Panc1 (cell line): ENCODE data around the gene DCAF5. TPM values are rescaled to one million over a fixed set of nuclear protein-coding genes. Genes with fewer than 3 reads are reported as not detected.

Source experiments
- ATAC-seq: fragments of 200-7000 bp; cut with Tn5 transposase; 2 replicates; pipeline ENCODE4 v1.9.1; 2020; ENCODE audit warnings: mild to moderate bottlenecking, moderate library complexity
- BruUV-seq: library from RNA; stranded (reverse); fragments of 400-500 nt; replicated peaks from 2 replicates; lab custom pipeline; 2021; lab: Mats Ljungman, UMichigan
- CTCF ChIA-PET: fragments of 300-600 bp; sonication (Branson Sonifier 250); formaldehyde crosslinking; loops from one replicate; lab custom pipeline; 2022; ENCODE audit warnings: antibody characterized with exemption; lab: Charles Lee
- POLR2A ChIA-PET: fragments of 300-600 bp; sonication (Branson Sonifier 250); formaldehyde crosslinking; loops from one replicate; lab custom pipeline; 2022; ENCODE audit warnings: antibody characterized with exemption; lab: Charles Lee
- DNase-seq: peaks from one replicate; pipeline ENCODE4 v3.0.0-alpha.2; 2010; ENCODE audit warnings: low read depth, low spot score
- H3K27ac ChIP-seq: 2 replicates; pipeline ENCODE4 v1.5.1; 2011; ENCODE audit warnings: mild to moderate bottlenecking, low read length, inconsistent platforms
- H3K27me3 ChIP-seq: fragments of 200-500 bp; sonication (Bioruptor generic); 2 replicates; pipeline ENCODE4 v1.6.0; 2014; ENCODE audit warnings: low read length, inconsistent platforms; ENCODE audit not compliant: control insufficient read depth, insufficient read depth
- H3K36me3 ChIP-seq: fragments of 200-500 bp; sonication (Bioruptor generic); 2 replicates; pipeline ENCODE4 v1.5.1; 2014; ENCODE audit warnings: inconsistent platforms, mild to moderate bottlenecking, low read length, moderate library complexity; ENCODE audit not compliant: control insufficient read depth, insufficient read depth
- H3K4me1 ChIP-seq: 2 replicates; pipeline ENCODE4 v1.5.1; 2011; ENCODE audit warnings: inconsistent platforms, mild to moderate bottlenecking, low read length, moderate library complexity; ENCODE audit not compliant: control insufficient read depth, insufficient read depth
- H3K4me3 ChIP-seq, 2 experiments: 2 replicates each; pipeline ENCODE4 v1.5.1; 2011 to 2012; ENCODE audit warnings: low read depth in 2 of 2, low read length in 2 of 2, mild to moderate bottlenecking in 2 of 2, inconsistent platforms in 1 of 2, moderate library complexity in 1 of 2
- H3K9me3 ChIP-seq: fragments of 200-500 bp; sonication (Bioruptor generic); 2 replicates; pipeline ENCODE4 v1.5.1; 2014; ENCODE audit warnings: low read depth, mild to moderate bottlenecking, inconsistent platforms, low read length, moderate library complexity; ENCODE audit not compliant: control insufficient read depth, insufficient read depth
- CTCF ChIP-seq: fragments of 450-650 bp; IDR thresholded peaks from 2 replicates; pipeline ENCODE4 v1.5.1; 2017; ENCODE audit warnings: mild to moderate bottlenecking
- POLR2AphosphoS5 ChIP-seq: IDR thresholded peaks from 2 replicates; pipeline ENCODE4 v1.6.1; 2012; ENCODE audit warnings: mild to moderate bottlenecking, low read depth, low read length, moderate library complexity
- REST ChIP-seq, 2 experiments: IDR thresholded peaks; 2 replicates each; pipeline ENCODE4 v1.6.1; 2011 to 2012; ENCODE audit warnings: low read depth in 2 of 2, control low read depth in 1 of 2, low read length in 1 of 2, mild to moderate bottlenecking in 1 of 2, moderate library complexity in 1 of 2; ENCODE audit not compliant: insufficient read depth in 1 of 2
- SIN3A ChIP-seq: IDR thresholded peaks from 2 replicates; pipeline ENCODE4 v1.6.1; 2012; ENCODE audit warnings: low read depth, mild to moderate bottlenecking, low read length, moderate library complexity, borderline replicate concordance; ENCODE audit not compliant: insufficient read depth
- TCF7L2 ChIP-seq: IDR thresholded peaks from 2 replicates; pipeline ENCODE4 v1.6.1; 2011; ENCODE audit warnings: mild to moderate bottlenecking, low read depth, low read length, inconsistent platforms
- in situ Hi-C: cut with HindIII; loops from 2 replicates; pipeline ENCODE4 v1.10.0; 2016; ENCODE audit warnings: low sequenced_read_pairs, low pct_unique_long_range_greater_than_20kb
- intact Hi-C: fragments of 100-400 bp; cut with micrococcal nuclease; formaldehyde crosslinking; loops from one replicate; pipeline ENCODE4 v1.10.0; 2022; ENCODE audit not compliant: unreplicated experiment
- total RNA-seq: library from RNA; stranded (reverse); gene quantifications from one replicate; pipeline ENCODE4 v1.2.1, GENCODE V29; 2021; ENCODE audit not compliant: unreplicated experiment

The DCAF5 gene
- total RNA-seq, 1 experiment from 2014 or later: 27.6 TPM

- no TSS peak for BruUV-seq
- TF ChIP-seq SIN3A (no peak), TCF7L2 (no peak), REST (IDR thresholded peaks at IDR 0.05; ENCODE audit: insufficient read depth in 1 of 2, low read depth in 2 of 2, low read length in 1 of 2) (no peak), POLR2AphosphoS5 (no peak), CTCF (no peak)
- Histone ChIP-seq H3K36me3 (no peaks in the 10 kb centered on the region; the same call in 1 of the 2 replicates), H3K27ac (no peak overlapping the region), H3K9me3 (no peaks in the 10 kb centered on the region), H3K27me3 (no peaks in the 10 kb centered on the region), H3K4me3 (no peak overlapping the region), H3K4me1 (no peaks in the 10 kb centered on the region; the same call in 1 of the 2 replicates)
- in situ Hi-C loops: no loop called here
- no peak for ATAC-seq
- ChIA-PET POLR2A (no interaction called here), CTCF (no interaction called here)
- intact Hi-C loops: loop anchor here (5.0 kb wide), 1 partner anchor 243 kb away; no protein-coding TSS in a partner anchor
- no peak for DNase-seq
Measured at GRCh38 chr14:69105326-69105725, 47.6 kb downstream of the DCAF5 start.

GRCh38 chr14:69101331-69101826 is 51.5 kb downstream of the DCAF5 start:
- Histone ChIP-seq H3K9me3 (no peaks in the 10 kb centered on the region), H3K4me3 (no peak overlapping the region), H3K36me3 (no peaks in the 10 kb centered on the region; the same call in 1 of the 2 replicates), H3K4me1 (no peaks in the 10 kb centered on the region; the same call in none of the 2 replicates), H3K27ac (no peak overlapping the region; the same call in 1 of the 2 replicates), H3K27me3 (no peaks in the 10 kb centered on the region)
- no peak for TF ChIP-seq SIN3A
- no peak for TF ChIP-seq REST (IDR thresholded peaks at IDR 0.05; ENCODE audit: insufficient read depth in 1 of 2, low read depth in 2 of 2, low read length in 1 of 2)
- TF ChIP-seq POLR2AphosphoS5: no peak
- TF ChIP-seq TCF7L2: no peak
- TF ChIP-seq CTCF: peak; percentile 46; the same call in 1 of the 2 replicates
- ChIA-PET POLR2A (no interaction called here), CTCF (no interaction called here)
- in situ Hi-C loops (no loop called here), intact Hi-C loops (no loop called here)
- DNase-seq: no peak
- ATAC-seq: no peak
- BruUV-seq: no TSS peak
